Ishikawa (cell line): ENCODE data around the gene PEAK1.

Experiments
- CEBPB ChIP-seq: IDR thresholded peaks from 2 replicates; pipeline ENCODE4 v1.6.1; 2012
- CREB1 ChIP-seq: IDR thresholded peaks from 2 replicates; pipeline ENCODE4 v1.6.1; 2012; ENCODE audit warnings: low read depth
- EGR1 ChIP-seq: IDR thresholded peaks from 2 replicates; pipeline ENCODE4 v1.6.1; 2012
- EP300 ChIP-seq: IDR thresholded peaks from 2 replicates; pipeline ENCODE4 v1.6.1; 2012; ENCODE audit warnings: borderline replicate concordance
- FOXM1 ChIP-seq: IDR thresholded peaks from 2 replicates; pipeline ENCODE4 v1.6.1; 2012; ENCODE audit warnings: low read depth, borderline replicate concordance
- MAX ChIP-seq: IDR thresholded peaks from 2 replicates; pipeline ENCODE4 v1.6.1; 2012
- NFIC ChIP-seq: IDR thresholded peaks from 2 replicates; pipeline ENCODE4 v1.6.1; 2012
- RAD21 ChIP-seq: IDR thresholded peaks from 2 replicates; pipeline ENCODE4 v1.6.1; 2012; ENCODE audit warnings: low read depth
- REST ChIP-seq: IDR thresholded peaks from 2 replicates; pipeline ENCODE4 v1.6.1; 2012; ENCODE audit warnings: low read depth, mild to moderate bottlenecking
- TAF1 ChIP-seq: IDR thresholded peaks from 2 replicates; pipeline ENCODE4 v1.6.1; 2012; ENCODE audit warnings: low read depth, mild to moderate bottlenecking
- TCF12 ChIP-seq: IDR thresholded peaks from 2 replicates; pipeline ENCODE4 v1.6.1; 2012; ENCODE audit warnings: low read depth
- TEAD4 ChIP-seq: IDR thresholded peaks from 2 replicates; pipeline ENCODE4 v1.6.1; 2012
- USF1 ChIP-seq: IDR thresholded peaks from 2 replicates; pipeline ENCODE4 v1.6.1; 2012
- YY1 ChIP-seq: IDR thresholded peaks from 2 replicates; pipeline ENCODE4 v1.6.1; 2012; ENCODE audit warnings: low read depth
- ZBTB7A ChIP-seq: IDR thresholded peaks from 2 replicates; pipeline ENCODE4 v1.6.1; 2012; ENCODE audit warnings: low read depth

PEAK1 gene

GRCh38 chr15:77143616-77144015, 276.3 kb downstream of the PEAK1 start:
- no peak for TF ChIP-seq REST
- no peak for TF ChIP-seq CEBPB
- no peak for TF ChIP-seq CREB1
- no peak for TF ChIP-seq ZBTB7A
- TF ChIP-seq EP300: no peak
- TF ChIP-seq MAX: no peak
- no peak for TF ChIP-seq EGR1
- no peak for TF ChIP-seq YY1
- no peak for TF ChIP-seq TCF12
- TF ChIP-seq FOXM1: no peak
- no peak for TF ChIP-seq USF1
- TF ChIP-seq NFIC: no peak
- no peak for TF ChIP-seq TAF1
- TF ChIP-seq TEAD4: no peak
- no peak for TF ChIP-seq RAD21

GRCh38 chr15:77143191-77143590, 276.7 kb downstream of the PEAK1 start:
- TF ChIP-seq YY1 (no peak), REST (no peak), EGR1 (no peak), USF1 (no peak), ZBTB7A (no peak), TEAD4 (no peak), NFIC (no peak), EP300 (no peak)

GRCh38 chr15:77140220-77140619, 279.7 kb downstream of the PEAK1 start:
- TF ChIP-seq USF1: no peak
- TF ChIP-seq REST: no peak
- no peak for TF ChIP-seq YY1
- no peak for TF ChIP-seq EGR1
- no peak for TF ChIP-seq CEBPB
- no peak for TF ChIP-seq NFIC
- no peak for TF ChIP-seq CREB1
- no peak for TF ChIP-seq TCF12
- no peak for TF ChIP-seq MAX
- TF ChIP-seq EP300: no peak
- TF ChIP-seq ZBTB7A: no peak
- TF ChIP-seq FOXM1: no peak
- no peak for TF ChIP-seq TAF1

- TF ChIP-seq NFIC (no peak), RAD21 (no peak), USF1 (no peak), EGR1 (no peak), YY1 (no peak), CEBPB (no peak), TEAD4 (no peak), REST (no peak), MAX (no peak), TCF12 (no peak)
Measured at GRCh38 chr15:77139312-77139711, 280.6 kb downstream of the PEAK1 start.
